Testis (tissue), 2 donors: Measurements from ENCODE around the gene STAMBPL1.

Experiments
- CTCF ChIP-seq, 3 experiments: fragments of 450-650 bp in 2 of 3; fragments of 200-600 bp in 1 of 3; sonication (generic) in 1 of 3; IDR thresholded peaks; one replicate each; pipeline ENCODE4 v1.5.1; 2016 to 2019; ENCODE audit warnings: antibody characterized with exemption in 3 of 3, mild to moderate bottlenecking in 2 of 3, moderate library complexity in 1 of 3
- POLR2A ChIP-seq: fragments of 450-650 bp; IDR thresholded peaks from one replicate; pipeline ENCODE4 v1.6.1; 2017; ENCODE audit warnings: antibody characterized with exemption, mild to moderate bottlenecking, moderate library complexity

GRCh38 chr10:88964360-88964759, 84.3 kb downstream of the STAMBPL1 start:
- no peak for TF ChIP-seq CTCF (IDR thresholded peaks at IDR 0.05)
- TF ChIP-seq POLR2A, result no peak
